GM23338 (cell line): Measurements from ENCODE around the gene TFAP2E.

Experiments used
- CREB1 ChIP-seq: fragments of 250-450 bp; sonication (Bioruptor Pico); IDR thresholded peaks from 2 replicates; pipeline ENCODE4 v1.5.0; 2020; ENCODE audit warnings: low read depth, mild to moderate bottlenecking, moderate library complexity
- CTCF ChIP-seq, 2 experiments: fragments of 200-600 bp in 1 of 2; sonication (generic) in 1 of 2; conservative IDR thresholded peaks; 2 replicates each; pipeline versions ENCODE4 v1.5.1 to v1.6.1; 2016 to 2017; ENCODE audit warnings: antibody characterized with exemption in 2 of 2, low read depth in 2 of 2, mild to moderate bottlenecking in 2 of 2, moderate library complexity in 1 of 2
- ETS1 ChIP-seq: IDR thresholded peaks from 2 replicates; pipeline ENCODE4 v1.6.1; 2016; ENCODE audit warnings: antibody characterized with exemption
- EZH2 ChIP-seq: fragments of 200-600 bp; sonication (generic); IDR thresholded peaks from one replicate; pipeline ENCODE4 v1.8.0; 2017; ENCODE audit warnings: antibody characterized with exemption, mild to moderate bottlenecking, low read depth; ENCODE audit not compliant: unreplicated experiment
- EZH2phosphoT487 ChIP-seq: fragments of 200-600 bp; sonication (generic); IDR thresholded peaks from one replicate; pipeline ENCODE4 v1.8.1; 2018; ENCODE audit warnings: antibody characterized with exemption; ENCODE audit not compliant: unreplicated experiment
- JUNB ChIP-seq: IDR thresholded peaks from one replicate; pipeline ENCODE4 v1.6.1; 2016; ENCODE audit warnings: antibody characterized with exemption; ENCODE audit not compliant: unreplicated experiment
- NANOG ChIP-seq: IDR thresholded peaks from 2 replicates; pipeline ENCODE4 v1.6.1; 2016; ENCODE audit warnings: antibody characterized with exemption, borderline replicate concordance
- POLR2AphosphoS5 ChIP-seq: IDR thresholded peaks from 2 replicates; pipeline ENCODE4 v1.6.1; 2016; ENCODE audit warnings: antibody characterized with exemption, low read depth
- REST ChIP-seq: IDR thresholded peaks from one replicate; pipeline ENCODE4 v1.6.1; 2018; ENCODE audit warnings: antibody characterized with exemption; ENCODE audit not compliant: unreplicated experiment
- STAT1 ChIP-seq: IDR thresholded peaks from one replicate; pipeline ENCODE4 v1.6.1; 2016; ENCODE audit warnings: antibody characterized with exemption; ENCODE audit not compliant: unreplicated experiment
- ZNF114 ChIP-seq: fragments of 250-450 bp; sonication (Bioruptor Pico); IDR thresholded peaks from 2 replicates; pipeline ENCODE4 v1.5.0; 2020; ENCODE audit warnings: mild to moderate bottlenecking, moderate library complexity
- ZNF331 ChIP-seq: fragments of 250-450 bp; sonication (Bioruptor Pico); IDR thresholded peaks from 2 replicates; pipeline ENCODE4 v1.5.0; 2020; ENCODE audit warnings: low read depth, mild to moderate bottlenecking, moderate library complexity

GRCh38 chr1:35544976-35545375 is 28.1 kb upstream of the TFAP2E start:
- TF ChIP-seq EZH2 (no peak), CTCF (conservative IDR thresholded peaks at IDR 0.05; ENCODE audit: low read depth in 2 of 2) (peak; percentile 77 to 92), REST (no peak), EZH2phosphoT487 (no peak), POLR2AphosphoS5 (no peak), ZNF331 (CRISPR knock-in tag) (no peak), ETS1 (no peak), CREB1 (no peak), JUNB (no peak), STAT1 (no peak), NANOG (no peak), ZNF114 (CRISPR knock-in tag) (no peak)
